ENCODE measurements around the gene PLEKHG3. TPM values are rescaled to one million over a fixed set of nuclear protein-coding genes. Genes with fewer than 3 reads are reported as not detected.

The PLEKHG3 gene
- total and polyA plus RNA-seq, 2 of the 4 experiments (the other 2 are of a cell fraction) = 8.2 to 8.4 TPM

DNA sequence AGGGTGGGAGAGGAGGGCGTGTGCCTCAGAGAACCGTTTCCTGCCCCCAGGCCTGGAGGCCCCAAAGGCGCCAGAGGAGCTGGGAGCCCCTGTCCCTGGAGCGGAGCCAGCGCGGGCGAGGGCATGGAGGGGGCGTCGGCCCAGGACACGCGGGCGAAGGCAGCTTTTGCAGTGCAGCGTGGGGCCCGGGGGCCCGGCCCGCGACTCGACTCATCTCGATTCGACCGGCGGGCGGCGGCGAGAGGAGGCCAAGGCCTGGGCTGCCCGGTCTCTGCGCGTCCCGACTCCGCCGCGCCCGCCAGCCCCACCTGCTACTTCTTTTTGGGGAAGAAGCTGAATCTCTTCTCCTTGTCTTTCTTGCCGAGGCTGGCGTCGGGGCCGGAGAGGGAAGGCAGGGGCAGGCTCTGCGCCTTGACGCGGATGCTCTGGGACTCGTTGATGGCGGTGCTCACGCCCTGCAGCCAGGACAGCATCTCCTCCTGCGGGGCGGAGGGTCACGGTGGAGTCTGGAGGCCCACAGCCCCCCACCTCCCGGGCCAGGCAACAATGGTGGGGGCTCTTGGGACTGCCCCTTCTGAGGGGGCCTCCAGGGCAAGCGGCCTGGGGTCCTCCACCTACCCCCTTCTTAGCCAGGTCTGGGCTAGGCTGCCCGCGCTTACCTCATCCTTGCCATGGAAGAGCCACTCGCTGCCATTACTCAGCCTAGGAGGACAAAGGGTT, 44.9 kb downstream of the PLEKHG3 start:
- no peak overlapping the region for H3K18ac ChIP-seq (ENCODE audit: low read depth, low read length)
- intact Hi-C loops (cut with micrococcal nuclease) (no loop called here), in situ Hi-C loops (cut with MboI; ENCODE audit: low sequenced_read_pairs) (no loop called here), dilution Hi-C loops (cut with HindIII; ENCODE audit: low sequenced_read_pairs, unreplicated experiment) (no loop called here)
- H2AK9ac ChIP-seq (replicated peaks; ENCODE audit: low read depth, low read length, poor library complexity) = no peak overlapping the region
- no peaks in the 10 kb centered on the region for H3K79me1 ChIP-seq (ENCODE audit: low read depth in 1 of 2, low read length in 2 of 2)
- BruUV-seq (replicated peaks) = no TSS peak
- peaks cover 4% of the 10 kb centered on the region; the same call in 1 of the 2 replicates for H3K9me1 ChIP-seq (ENCODE audit: insufficient read depth, low read length)
- ChIA-PET CTCF (no interaction called here), POLR2A (ENCODE audit: unreplicated experiment) (interaction anchor here (0.6 kb wide), 1 partner anchor 832 kb away, joined by 6 read pairs; no protein-coding TSS in a partner anchor)
- no peak overlapping the region for H2BK120ac ChIP-seq (ENCODE audit: low read depth, low read length)
- no peak for ATAC-seq (ENCODE audit: low read depth)
- no peak overlapping the region for H3K9ac ChIP-seq (ENCODE audit: low read depth, low read length)
- H4K20me1 ChIP-seq (ENCODE audit: insufficient read depth, low read length) = no peaks in the 10 kb centered on the region
- no peak overlapping the region for H2AK5ac ChIP-seq (ENCODE audit: low read depth, low read length)
- H3K36me3 ChIP-seq (ENCODE audit: control insufficient read depth, insufficient read depth, low read length) = peaks cover under 1% of the 10 kb centered on the region; the same call in 1 of the 2 replicates
- H3K14ac ChIP-seq (replicated peaks; ENCODE audit: low read depth, low read length) = no peak overlapping the region
- TF ChIP-seq, protein P1, sequence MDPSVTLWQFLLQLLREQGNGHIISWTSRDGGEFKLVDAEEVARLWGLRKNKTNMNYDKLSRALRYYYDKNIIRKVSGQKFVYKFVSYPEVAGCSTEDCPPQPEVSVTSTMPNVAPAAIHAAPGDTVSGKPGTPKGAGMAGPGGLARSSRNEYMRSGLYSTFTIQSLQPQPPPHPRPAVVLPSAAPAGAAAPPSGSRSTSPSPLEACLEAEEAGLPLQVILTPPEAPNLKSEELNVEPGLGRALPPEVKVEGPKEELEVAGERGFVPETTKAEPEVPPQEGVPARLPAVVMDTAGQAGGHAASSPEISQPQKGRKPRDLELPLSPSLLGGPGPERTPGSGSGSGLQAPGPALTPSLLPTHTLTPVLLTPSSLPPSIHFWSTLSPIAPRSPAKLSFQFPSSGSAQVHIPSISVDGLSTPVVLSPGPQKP (IDR thresholded peaks at IDR 0.05; ENCODE audit: borderline replicate concordance, low read depth, low read length) = no peak
- TF ChIP-seq BHLHE40 (IDR thresholded peaks at IDR 0.05; ENCODE audit: low read depth, low read length) (no peak), MAZ (IDR thresholded peaks at IDR 0.05; ENCODE audit: borderline replicate concordance, low read depth, low read length) (no peak), NFE2L2 (IDR thresholded peaks at IDR 0.05; ENCODE audit: low read depth, low read length) (no peak), POLR2A (IDR thresholded peaks at IDR 0.05; ENCODE audit: low read depth, low read length) (no peak), RCOR1 (IDR thresholded peaks at IDR 0.05; ENCODE audit: insufficient replicate concordance, low read length) (no peak), RFX5 (IDR thresholded peaks at IDR 0.05; ENCODE audit: low read depth, low read length) (no peak), MXI1 (IDR thresholded peaks at IDR 0.05; ENCODE audit: borderline replicate concordance, low read depth, low read length) (no peak), RAD21 (IDR thresholded peaks at IDR 0.05; ENCODE audit: low read length) (no peak), FOS (IDR thresholded peaks at IDR 0.05; ENCODE audit: low read depth, low read length) (no peak), SMC3 (IDR thresholded peaks at IDR 0.05; ENCODE audit: low read depth, low read length) (no peak), CHD1 (IDR thresholded peaks at IDR 0.05; ENCODE audit: low read depth, low read length) (no peak)
- TF ChIP-seq, protein P2, sequence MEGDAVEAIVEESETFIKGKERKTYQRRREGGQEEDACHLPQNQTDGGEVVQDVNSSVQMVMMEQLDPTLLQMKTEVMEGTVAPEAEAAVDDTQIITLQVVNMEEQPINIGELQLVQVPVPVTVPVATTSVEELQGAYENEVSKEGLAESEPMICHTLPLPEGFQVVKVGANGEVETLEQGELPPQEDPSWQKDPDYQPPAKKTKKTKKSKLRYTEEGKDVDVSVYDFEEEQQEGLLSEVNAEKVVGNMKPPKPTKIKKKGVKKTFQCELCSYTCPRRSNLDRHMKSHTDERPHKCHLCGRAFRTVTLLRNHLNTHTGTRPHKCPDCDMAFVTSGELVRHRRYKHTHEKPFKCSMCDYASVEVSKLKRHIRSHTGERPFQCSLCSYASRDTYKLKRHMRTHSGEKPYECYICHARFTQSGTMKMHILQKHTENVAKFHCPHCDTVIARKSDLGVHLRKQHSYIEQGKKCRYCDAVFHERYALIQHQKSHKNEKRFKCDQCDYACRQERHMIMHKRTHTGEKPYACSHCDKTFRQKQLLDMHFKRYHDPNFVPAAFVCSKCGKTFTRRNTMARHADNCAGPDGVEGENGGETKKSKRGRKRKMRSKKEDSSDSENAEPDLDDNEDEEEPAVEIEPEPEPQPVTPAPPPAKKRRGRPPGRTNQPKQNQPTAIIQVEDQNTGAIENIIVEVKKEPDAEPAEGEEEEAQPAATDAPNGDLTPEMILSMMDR (conservative IDR thresholded peaks at IDR 0.05; ENCODE audit: low read depth, low read length) = no peak
- TF ChIP-seq, protein P3, sequence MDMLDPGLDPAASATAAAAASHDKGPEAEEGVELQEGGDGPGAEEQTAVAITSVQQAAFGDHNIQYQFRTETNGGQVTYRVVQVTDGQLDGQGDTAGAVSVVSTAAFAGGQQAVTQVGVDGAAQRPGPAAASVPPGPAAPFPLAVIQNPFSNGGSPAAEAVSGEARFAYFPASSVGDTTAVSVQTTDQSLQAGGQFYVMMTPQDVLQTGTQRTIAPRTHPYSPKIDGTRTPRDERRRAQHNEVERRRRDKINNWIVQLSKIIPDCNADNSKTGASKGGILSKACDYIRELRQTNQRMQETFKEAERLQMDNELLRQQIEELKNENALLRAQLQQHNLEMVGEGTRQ (IDR thresholded peaks at IDR 0.05; ENCODE audit: low read depth, low read length) = no peak
- H2BK20ac ChIP-seq (ENCODE audit: low read depth, low read length) = no peak overlapping the region
- H4K5ac ChIP-seq (ENCODE audit: low read depth, low read length) = no peak overlapping the region
- no peak for DNase-seq
- no peak overlapping the region for H3K56ac ChIP-seq (ENCODE audit: extremely low read depth, insufficient read depth, low read length)
- no peak overlapping the region for H2BK5ac ChIP-seq (ENCODE audit: low read depth, low read length, poor library complexity, severe bottlenecking)
- H2AFZ ChIP-seq (replicated peaks; ENCODE audit: low read length, poor library complexity) = no peak overlapping the region
- H3K4ac ChIP-seq (ENCODE audit: low read depth, low read length) = no peak overlapping the region
- H4K91ac ChIP-seq (ENCODE audit: insufficient read depth, low read depth, low read length) = no peak overlapping the region
- no peak overlapping the region for H3K4me3 ChIP-seq (ENCODE audit: insufficient read depth, low read depth, low read length)
- peaks cover 14% of the 10 kb centered on the region for H3K4me1 ChIP-seq (ENCODE audit: control insufficient read depth, insufficient read depth, low read length)
- 0 out of 2 replicates have a peak, but pooled peaks cover 2% of the 10 kb centered on the region for H3K27me3 ChIP-seq (ENCODE audit: control insufficient read depth, insufficient read depth, low read length)
- no peak overlapping the region for H3K4me2 ChIP-seq (ENCODE audit: low read depth, low read length)
- H3K23ac ChIP-seq (ENCODE audit: low read depth, low read length) = no peak overlapping the region
- H2BK15ac ChIP-seq (ENCODE audit: low read depth, low read length) = no peak overlapping the region
- no peak overlapping the region for H4K8ac ChIP-seq (ENCODE audit: low read depth in 2 of 2, low read length in 2 of 2)
- H3K27ac ChIP-seq (ENCODE audit: insufficient read depth, low read length) = no peak overlapping the region
- 97% methylated on average over 29 of the region's 51 CpGs; no CpG with 5 or more reads in 1 of the 2 experiments for WGBS, 2 experiments (ENCODE audit: extremely low coverage in 2 of 2, insufficient read length in 1 of 2)
- H3K9me3 ChIP-seq (ENCODE audit: control insufficient read depth, insufficient read depth, low read length) = peaks cover 3% of the 10 kb centered on the region; the same call in 1 of the 2 replicates
